GM18511 (cell line): Measurements from ENCODE around the gene MTHFD2L.
A peak's percentile ranks its signal among the peaks of the same experiment; 100 is the strongest.
"Not testable (repeated sequence)": the region's sequence is repeated elsewhere in the genome, so short reads cannot be mapped to it uniquely, and the experiment has no call there.

ENCODE experiments used
- ATAC-seq: cut with Tn5 transposase; IDR thresholded peaks from one replicate; pipeline ENCODE4 v1.9.1; 2021; ENCODE audit warnings: mild to moderate bottlenecking, moderate library complexity; ENCODE audit not compliant: unreplicated experiment

MTHFD2L gene

GRCh38 chr4:74188912-74189311 is 31.0 kb downstream of the MTHFD2L start:
- no peak for ATAC-seq

GRCh38 chr4:74189331-74190043 is 31.6 kb downstream of the MTHFD2L start:
- peak; percentile 57 for ATAC-seq

GRCh38 chr4:74190332-74190731 is 32.4 kb downstream of the MTHFD2L start:
- no peak for ATAC-seq

DNA sequence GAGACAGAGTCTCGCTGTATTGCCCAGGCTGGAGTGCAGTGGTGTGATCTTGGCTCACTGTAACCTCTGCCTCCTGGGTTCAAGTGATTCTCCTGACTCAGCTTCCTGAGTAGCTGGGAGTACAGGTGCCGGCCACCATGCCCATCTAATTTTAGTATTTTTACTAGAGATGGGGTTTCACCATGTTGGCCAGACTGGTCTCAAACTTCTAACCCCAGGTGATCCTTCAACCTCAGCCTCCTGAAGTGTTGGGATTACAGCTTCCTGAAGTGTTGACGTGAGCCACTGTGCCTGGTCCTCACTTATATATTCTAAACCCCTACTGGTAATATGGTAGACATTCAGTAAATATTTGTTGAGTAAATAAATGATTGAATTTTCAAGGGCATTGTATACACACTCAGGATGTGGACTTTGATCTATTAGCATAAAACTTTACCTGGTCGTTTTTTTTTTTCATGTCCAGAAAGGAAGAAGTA is 33.0 kb downstream of the MTHFD2L start:
- no peak for ATAC-seq

DNA sequence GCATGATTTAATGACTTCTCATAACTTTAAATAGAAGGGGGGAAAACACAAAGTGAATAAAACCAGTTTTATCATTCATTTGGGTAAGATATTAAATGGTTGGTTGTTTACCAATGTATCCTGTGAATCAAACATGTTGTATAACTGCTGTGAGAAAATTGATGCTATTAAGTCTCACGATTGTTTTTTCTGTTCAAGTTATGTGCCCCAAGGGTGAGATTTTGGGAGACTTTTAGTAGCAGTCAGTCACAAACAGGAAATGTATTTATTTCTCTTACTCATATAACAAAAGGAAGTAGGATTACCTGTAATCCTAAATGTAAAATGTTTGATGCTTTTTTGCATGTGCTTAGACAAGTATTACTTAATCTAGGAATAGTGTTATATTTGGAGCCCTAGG is 39.2 kb downstream of the MTHFD2L start:
- ATAC-seq = no peak

DNA sequence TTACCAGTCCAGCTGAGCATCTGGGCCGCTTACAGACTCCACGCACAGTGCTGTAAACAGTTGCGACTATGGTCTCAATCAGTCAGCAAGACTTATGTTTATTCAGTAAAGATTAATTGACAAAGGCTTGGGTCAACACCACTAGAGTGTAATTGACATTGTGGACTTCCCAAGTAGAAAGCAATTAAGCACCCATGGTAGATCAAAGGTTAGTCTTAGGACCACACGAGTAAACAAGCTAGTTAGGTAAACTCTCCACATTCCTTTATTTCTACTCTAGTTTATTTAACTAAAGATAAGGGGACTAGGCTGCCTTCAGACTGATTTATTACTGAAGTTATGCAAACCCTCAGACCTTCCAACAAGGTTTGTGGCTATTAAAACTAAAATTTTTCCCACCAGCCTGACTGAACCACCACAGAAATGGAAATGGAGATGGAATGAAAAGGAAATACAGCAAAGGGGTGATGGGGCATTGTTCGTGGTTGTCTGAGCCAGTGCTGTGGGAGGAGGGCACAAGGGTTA is 44.2 kb downstream of the MTHFD2L start:
- no peak for ATAC-seq

GRCh38 chr4:74203467-74203866 is 45.5 kb downstream of the MTHFD2L start:
- ATAC-seq = no peak

DNA sequence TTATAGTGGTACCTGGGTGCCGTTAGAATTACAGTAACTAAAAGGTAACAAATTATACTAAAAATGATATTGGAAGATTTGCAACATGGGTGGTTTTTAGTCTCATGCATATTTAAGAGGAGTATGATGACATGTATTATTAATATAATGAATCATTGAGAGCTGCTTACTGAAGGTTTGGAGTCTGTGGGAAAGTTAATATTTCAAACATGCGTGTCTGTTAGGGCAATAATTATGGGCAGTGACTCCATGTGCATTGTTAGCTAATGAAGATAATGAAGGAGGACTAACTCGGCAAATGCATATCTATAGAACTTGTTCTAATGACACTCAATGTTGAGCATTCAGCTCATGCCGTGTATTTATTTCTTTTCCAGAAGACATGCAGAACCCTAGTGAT is 47.1 kb downstream of the MTHFD2L start:
- ATAC-seq = no peak

GRCh38 chr4:74205559-74205958 is 47.6 kb downstream of the MTHFD2L start:
- no peak for ATAC-seq

DNA sequence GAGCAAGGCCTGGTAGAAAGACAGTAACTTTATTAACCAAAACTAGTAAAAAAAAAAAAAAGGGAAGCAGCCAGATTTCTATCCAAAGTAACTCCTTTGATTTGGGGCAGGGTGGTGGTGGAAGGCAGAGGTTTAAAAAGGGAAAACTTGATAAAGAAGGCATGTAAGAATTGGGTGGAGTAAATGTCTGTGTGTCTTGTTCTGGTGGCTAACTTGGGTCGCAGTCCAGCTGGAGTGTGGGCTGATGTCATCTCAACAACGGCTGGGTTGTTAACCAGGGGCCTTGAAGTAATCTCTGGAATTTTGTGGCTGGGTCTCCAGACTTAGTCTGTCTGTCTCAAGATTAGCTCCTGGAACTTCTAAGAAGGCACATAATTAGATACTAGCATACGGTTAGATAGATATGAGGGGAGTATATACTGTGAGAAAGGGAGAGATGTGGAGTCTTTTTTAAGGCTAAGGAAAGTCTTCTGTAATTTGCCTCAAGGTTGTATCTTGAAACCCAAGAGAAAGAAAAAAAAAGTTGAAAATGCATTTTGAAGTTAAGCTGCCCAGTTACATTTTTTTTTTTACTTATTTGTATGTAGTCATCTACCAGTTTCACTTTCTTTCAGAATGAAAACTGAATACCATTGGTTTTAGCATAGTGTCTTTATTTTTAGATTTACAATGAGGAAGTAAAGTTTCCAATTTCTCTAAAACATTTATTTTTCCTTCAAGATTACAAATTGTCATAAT is 48.3 kb downstream of the MTHFD2L start:
- ATAC-seq = peak; percentile 87

GRCh38 chr4:74214457-74215159 is 56.7 kb downstream of the MTHFD2L start:
- ATAC-seq = not testable (repeated sequence)

DNA sequence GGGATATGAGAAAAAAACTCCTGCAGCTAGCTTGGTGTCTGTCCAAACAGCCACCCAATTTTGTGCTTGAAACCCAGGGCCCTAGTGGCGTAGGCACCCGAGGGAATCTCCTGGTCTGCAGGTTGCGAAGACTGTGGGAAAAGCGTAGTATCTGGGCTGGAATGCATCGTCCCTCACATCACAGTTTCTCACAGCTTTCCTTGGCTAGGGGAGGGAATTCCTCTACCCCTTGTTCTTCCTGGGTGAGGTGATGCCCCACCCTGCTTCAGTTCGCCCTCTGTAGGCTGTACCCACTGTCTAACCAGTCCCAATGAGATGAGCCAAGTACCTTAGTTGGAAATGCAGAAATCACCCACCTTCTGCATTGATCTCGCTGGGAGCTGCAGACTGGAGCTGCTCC is 57.3 kb downstream of the MTHFD2L start:
- not testable (repeated sequence) for ATAC-seq

GRCh38 chr4:74217365-74217764 is 59.4 kb downstream of the MTHFD2L start:
- ATAC-seq = no peak

DNA sequence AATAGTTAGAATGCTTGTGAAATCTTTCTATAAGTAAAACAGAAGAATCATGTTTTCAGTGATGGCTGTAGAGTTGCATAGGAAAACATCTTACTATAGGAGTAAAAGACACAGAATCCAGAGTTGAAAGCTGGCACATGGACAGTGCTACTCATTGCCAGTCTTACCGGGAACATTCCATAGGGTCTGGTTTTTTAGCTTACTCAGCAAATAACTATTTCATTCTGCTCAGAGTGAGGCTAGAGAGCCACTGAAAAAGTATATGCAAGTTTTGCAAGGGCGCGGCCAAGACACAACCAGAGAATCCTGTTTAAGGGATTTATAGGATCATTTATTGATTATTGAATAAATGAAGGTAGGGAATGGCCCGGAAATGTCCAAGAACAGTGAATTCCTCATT is 60.3 kb downstream of the MTHFD2L start:
- ATAC-seq = no peak

GRCh38 chr4:74219240-74219639 is 61.3 kb downstream of the MTHFD2L start:
- no peak for ATAC-seq

DNA sequence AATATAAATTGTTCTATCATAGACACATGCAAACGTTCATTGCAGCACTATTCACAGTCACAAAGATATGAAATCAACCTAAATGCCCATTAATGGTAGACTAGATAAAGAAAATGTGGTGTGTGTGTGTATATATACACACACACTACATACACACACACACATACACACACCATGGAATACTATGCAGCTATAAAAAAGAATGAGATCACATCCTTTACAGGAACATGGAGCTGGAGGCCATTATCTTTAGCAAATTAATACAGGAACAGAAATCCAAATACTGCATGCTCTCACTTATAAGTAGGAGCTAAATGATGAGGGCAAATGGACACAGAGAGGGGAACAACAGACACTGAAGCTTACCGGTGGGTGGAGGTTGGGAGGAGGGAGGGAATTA is 65.2 kb downstream of the MTHFD2L start:
- ATAC-seq = no peak

GRCh38 chr4:74223801-74224200 is 65.9 kb downstream of the MTHFD2L start:
- ATAC-seq = no peak

GRCh38 chr4:74228691-74229640 is 71.0 kb downstream of the MTHFD2L start:
- ATAC-seq = peak; percentile 84

GRCh38 chr4:74230902-74231499 is 73.1 kb downstream of the MTHFD2L start:
- ATAC-seq = peak; percentile 69

- ATAC-seq = peak; percentile 79
Observed at GRCh38 chr4:74235135-74235534, 77.2 kb downstream of the MTHFD2L start.
